ENCODE measurements around the gene MGAT4A. TPM values are rescaled to one million over a fixed set of nuclear protein-coding genes. Genes with fewer than 3 reads are reported as not detected.
"Not testable (repeated sequence)": the region's sequence is repeated elsewhere in the genome, so short reads cannot be mapped to it uniquely, and the experiment has no call there.

Gene MGAT4A
- total RNA-seq, 1 donor from 2014 or later = 5.6 TPM

DNA sequence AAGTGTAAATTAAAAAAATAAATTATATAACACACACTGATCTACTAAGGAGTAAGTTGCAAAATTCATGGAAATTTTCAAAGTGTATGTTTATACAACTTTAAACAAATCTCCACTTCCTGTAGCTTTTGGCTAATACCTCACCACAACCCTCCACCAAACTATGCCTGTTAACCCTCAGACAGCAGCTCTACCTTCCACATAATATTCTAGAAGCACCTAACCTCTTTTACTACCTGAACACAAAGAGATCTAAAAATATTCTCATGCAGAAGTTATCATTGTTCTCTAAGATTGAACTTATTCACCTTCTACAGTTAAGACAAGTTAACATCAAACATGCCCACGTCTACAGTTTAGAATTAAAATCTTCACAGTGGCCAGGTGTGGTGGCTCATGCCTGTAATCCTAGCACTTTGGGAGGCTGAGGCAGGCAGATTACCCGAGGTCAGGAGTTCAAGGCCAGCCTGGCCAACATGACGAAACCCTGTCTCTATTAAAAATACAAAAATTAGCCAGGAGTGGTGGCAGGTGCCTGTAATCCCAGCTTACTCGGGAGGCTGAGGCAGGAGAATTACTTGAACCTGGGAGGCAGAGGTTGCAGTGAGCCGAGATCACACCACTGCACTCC lies 2.7 kb downstream of the MGAT4A start:
- not testable (repeated sequence) for ATAC-seq

DNA sequence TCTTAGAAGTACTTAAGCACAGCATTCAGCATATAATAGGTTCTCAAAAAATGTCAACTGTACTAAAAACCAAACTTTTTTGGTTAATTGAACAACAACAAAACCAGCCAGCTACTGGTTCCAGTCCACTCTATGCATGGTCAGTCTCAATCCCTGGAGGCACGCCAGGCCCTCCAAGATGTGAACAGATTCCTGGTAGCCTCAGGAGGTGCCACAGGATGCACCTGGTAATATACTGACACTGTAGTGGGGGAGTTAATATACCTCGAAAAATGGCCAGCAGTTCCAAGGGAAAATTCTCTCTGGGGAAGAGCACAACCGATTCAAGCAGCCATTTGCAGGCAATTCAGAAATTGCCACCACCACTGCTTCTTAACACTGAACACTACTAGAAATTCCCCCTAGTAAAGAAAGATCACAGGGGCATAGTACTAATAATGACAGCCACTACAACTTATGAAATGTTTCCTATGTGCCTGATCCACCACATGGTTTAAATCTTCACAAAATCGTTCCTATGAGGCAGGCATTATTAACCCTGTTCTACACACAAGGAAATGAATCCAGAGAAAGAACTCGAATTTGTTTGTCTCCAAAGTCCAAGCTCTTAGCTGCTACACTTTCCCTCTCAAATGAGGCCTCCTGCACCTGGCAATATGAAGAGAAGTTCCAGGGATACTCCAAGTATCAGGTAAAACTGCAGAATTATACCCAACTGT lies 3.4 kb downstream of the MGAT4A start:
- no peak for ATAC-seq

DNA sequence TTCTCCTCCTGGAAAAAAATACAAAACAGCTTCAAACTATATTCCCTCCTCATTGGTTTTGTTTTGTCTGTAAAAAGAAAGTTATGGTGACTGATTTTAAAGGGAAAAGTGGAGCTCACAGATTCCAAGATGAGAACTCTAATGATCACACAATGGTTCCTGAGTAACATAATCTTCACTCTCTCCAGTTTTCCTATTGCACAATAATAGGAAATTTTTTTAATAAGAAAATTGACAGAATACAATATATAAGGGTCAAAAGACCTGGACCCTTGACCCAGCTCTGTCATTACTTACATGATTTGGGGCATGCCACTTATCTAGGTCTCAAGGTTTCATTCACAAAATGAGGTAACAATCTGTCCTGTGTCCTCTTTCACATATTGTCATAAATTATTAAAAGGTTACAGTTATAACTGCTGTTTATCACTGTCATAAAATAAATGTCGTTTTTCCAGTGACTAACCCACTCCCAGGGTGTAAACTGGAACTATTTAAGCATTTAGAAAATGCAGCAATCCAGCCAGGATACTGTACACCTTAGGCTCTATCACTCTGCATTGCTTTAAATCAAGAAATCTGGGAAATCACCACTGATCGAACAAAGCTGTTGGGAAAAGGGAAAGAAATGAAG lies 4.1 kb downstream of the MGAT4A start:
- no peak for ATAC-seq

DNA sequence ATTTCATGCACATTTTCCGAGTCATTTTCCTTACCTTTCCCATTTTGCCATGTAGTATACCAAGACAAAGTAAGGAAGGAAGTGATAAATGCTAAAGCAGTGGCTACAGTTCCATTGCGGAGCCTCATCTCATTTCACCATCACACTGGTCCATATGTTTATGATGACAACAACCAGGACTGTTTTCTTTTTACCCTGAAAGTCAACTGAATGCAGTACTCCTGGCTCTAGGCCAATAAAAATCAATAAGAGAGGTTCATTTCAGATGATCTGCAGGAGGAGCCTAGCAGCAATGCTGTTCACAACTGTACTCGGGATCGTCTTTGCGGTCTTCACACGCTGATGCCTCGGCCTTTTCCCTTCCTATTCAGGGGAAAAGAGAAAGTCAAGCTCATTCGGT lies 4.7 kb downstream of the MGAT4A start:
- ATAC-seq = no peak

DNA sequence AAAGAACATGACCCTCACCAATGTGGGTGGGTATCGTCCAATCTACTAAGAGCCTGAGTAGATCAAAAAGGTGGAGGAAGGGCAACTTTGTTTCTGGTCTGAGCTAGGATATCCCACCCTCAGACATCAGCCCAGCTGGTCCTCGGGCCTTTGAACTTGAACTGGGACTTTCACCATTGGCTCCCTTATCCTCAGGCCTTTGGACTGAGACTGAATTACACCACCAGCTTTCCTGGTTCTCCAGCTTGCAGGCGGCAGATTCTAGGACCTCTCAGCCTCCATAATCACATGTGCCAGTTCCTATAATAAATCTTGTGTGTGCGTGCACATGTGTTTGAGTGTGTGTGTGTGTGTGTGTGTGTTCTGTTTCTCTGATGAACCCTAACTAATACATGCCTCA lies 10.6 kb downstream of the MGAT4A start:
- no peak for ATAC-seq

DNA sequence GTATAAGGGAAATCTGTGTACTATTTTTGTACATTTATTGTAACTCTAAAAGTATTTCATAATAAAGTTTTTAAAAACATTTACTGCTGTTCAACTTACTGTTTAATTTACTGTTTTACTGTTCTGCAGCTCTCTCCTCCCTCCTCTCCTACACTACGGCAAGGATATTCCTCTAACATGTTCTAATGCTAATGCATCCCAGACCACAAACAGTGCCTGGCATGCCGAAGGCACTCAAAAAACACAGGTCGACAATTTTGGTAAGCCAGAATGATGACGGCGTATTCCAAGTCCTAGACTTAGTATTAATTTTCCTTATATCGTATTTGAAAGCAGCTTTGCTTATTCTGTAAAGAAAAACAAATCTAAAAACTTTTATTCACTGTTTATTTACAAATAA lies 13.3 kb downstream of the MGAT4A start:
- ATAC-seq = no peak

DNA sequence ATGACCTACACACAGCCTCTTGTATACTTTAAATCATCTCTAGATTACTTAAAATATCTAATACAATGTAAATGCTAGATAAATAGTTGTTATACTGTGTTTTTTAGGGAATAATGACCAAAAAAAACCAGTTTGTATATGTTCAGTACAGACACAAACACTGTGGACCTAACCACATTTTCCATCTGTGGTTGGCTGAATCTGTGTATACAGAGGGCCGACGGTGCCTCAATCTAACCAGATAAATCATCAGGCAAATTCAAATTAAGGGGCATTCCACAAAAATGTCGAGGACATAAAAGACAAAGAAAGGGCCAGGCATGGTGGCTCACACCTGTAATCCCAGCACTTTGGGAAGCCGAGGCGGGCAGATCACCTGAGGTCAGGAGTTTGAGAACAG lies 14.1 kb downstream of the MGAT4A start:
- ATAC-seq = no peak

DNA sequence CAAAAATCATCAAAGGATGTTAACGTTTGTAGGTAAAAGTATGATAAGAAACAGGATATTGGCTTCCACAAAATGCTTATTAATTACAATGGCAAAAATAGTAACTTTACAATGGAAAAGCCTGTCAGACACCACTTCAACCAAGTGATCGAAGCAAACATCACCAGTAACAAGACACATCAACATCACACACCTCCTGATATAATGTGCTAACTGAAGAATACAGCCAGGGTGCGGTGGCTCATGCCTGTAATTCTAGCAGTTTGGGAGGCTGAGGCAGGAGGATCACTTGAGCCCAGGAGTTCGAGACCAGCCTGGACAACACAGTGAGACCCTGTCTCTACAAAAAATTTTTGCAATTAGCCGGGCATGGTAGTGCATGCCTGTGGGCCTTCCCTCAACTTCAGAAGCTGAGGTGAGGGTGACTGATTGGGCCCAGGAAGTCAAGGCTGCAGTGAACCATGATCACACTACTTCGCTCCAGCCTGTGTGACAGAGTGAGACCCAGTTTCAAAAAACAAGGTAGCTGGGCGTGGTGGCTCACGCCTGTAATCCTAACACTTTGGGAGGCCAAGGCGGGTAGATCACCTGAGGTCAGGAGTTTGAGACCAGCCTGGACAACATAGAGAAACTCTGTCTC lies 15.0 kb downstream of the MGAT4A start:
- no peak for ATAC-seq

DNA sequence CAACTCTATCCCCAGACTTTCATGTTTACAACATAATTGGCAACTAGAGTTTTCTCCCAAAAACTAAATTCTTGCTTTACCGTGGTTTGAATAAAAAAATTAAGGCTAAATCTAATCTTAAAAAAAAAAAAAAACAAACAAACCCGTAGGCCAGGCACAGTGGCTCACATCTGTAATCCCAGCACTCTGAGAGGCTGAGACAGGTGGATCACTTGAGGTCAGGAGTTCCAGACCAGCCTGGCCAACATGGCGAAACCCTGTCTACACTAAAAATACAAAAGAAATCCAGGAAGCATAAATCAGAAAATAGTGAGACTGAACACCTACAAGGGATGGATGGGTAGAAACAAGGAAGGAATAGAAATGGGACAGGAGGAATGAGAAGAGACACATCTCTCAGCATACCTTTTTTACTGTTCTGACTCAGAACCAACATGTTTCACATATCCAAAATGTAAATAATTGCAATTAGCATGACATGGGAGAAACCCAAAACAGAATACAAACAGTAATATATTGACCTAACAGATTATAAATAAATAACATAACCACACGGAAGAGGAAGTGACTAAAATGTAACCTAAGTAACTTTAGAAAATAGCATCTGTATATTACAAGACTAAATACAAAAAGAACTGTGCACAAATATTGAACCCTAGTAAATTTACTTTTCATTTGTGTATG lies 17.5 kb downstream of the MGAT4A start:
- ATAC-seq = no peak

DNA sequence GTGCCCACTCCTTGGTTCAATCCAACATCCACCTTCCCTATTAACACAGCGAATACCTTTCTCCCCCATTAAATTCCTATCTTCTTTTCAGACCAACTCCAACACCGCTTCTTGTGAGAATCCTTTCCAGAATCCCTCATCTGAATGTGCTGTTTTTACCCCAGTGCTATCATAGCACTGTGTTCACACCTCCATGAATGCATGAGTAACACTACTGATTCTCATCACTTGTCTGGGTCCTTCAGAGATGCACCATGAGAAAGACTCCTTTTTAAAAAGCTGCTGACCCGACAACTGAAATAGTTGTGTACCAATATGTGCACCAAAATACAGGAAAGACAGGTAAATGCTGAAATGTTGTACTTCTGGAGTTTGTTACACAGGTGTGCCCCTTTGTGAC lies 18.8 kb downstream of the MGAT4A start:
- ATAC-seq = no peak

DNA sequence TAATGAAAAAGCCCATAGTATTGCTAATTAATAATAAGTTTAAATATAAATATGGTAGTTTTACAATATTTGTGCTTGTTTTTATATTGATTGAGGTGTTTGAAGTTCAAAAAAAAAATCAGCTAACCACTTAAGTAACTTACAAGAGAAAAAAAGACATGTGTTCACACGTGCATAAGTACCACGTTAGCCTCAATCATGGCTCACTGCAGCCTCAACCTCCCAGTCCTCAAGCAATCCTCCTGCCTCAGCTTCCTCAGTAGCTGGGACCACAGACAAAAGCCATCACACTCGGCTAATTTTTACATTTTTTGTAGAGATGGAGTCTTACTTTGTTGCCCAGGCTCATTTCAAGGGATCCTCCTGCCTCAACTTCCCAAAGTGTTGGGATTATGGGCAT lies 19.4 kb downstream of the MGAT4A start:
- ATAC-seq = no peak

DNA sequence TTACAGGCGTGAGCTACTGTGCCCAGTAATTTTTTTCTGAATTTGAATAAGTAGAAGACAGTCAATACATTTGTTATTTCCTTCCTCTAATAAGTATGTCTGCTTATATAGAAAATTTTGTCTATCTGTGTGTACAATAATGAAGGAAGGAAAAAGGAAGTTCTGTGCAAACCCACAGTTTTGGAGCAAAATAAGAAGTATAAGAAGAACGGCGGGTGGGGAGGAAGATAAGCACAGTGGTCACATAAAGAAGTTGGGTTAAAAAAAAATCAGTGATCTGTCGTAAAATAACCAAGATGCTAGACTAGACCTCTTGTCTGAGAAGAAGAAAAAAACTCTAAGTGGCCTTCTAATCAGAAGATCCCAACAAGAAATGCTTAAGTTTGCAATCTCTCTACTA lies 20.2 kb downstream of the MGAT4A start:
- no peak for ATAC-seq

DNA sequence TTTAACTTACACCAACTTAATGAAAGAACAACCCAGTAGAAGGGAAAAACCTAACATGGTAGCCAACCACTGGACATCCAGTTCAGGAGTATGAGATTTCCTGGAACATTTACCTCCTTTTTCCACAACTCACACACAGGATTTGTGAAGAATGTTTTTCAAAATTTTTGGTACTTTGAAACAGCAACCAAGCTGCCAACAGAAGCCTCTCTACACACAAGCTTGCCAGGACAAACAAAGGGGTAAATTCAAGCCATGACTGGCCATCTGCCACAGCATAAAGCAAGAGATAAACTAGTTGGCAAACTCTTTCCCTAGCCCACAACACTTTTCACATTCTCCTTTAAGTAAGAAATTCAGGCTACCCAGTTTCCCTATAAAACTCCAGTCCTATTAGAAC lies 21.4 kb downstream of the MGAT4A start:
- ATAC-seq = no peak

DNA sequence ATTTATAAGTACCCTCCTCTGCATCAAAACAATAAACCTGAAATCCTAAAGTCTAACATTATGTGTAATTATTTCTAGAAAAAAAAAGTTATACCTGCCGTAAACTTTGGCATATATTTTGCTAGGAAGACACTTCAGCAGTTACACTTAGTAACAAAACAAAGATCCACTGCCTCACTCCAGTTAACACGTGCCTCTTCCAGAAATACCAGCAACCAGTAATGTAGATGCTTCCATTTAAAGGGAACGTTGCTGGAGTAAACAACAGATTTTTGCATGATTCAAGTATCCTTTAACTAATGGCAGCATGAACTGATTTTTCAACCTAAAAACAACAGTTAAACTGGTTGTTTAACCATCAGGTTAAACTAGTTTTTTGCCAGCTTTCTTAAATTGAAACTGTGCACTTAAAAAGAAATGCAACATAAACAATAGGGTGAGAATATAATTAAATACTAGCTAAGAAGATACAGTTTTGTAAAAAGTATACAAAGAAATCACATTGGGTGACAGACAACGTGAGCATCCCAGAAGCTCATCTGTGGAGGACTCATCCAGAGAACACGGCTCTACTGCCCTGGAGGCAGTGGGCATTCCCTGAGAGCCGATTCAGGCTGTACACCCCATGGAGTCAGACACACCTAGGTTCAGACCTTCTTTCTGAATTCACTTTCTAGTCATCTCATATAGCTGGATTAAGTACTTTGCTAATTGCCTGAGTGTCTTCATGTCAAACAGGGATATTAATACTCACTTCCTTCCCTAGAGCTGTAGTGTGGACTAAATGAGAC lies 22.3 kb downstream of the MGAT4A start:
- no peak for ATAC-seq

DNA sequence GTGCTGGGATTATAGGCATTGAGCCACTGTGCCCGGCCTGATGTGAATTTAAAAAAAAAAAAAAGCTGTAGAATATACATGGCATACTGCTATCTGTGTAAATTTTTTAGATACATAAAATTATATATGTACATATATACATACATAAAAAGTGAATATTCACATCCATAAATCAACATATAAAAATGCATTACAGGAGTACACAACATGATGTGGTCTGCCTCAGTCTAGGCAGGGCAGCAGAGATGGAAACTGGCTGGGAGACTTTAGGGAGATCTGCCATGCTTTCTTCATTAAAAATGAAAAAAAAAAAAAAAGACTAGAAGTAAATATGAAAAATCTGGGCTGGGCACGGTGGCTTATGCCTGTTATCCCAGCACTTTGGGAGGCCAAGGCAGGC lies 24.3 kb downstream of the MGAT4A start:
- ATAC-seq = no peak

DNA sequence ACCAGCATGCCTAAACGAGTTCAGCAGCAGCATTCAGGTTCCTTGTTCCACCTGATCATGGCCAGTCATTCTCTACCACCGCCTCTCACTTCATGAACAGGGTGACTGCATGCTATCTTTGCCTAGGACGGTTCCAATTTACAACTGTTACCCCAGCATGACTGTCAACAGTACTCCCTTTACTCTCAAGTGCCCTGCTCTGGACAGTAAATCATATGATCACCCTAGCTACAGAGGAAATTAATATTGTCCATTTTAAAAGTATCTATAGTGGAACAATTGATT lies 25.7 kb downstream of the MGAT4A start:
- no peak for ATAC-seq

DNA sequence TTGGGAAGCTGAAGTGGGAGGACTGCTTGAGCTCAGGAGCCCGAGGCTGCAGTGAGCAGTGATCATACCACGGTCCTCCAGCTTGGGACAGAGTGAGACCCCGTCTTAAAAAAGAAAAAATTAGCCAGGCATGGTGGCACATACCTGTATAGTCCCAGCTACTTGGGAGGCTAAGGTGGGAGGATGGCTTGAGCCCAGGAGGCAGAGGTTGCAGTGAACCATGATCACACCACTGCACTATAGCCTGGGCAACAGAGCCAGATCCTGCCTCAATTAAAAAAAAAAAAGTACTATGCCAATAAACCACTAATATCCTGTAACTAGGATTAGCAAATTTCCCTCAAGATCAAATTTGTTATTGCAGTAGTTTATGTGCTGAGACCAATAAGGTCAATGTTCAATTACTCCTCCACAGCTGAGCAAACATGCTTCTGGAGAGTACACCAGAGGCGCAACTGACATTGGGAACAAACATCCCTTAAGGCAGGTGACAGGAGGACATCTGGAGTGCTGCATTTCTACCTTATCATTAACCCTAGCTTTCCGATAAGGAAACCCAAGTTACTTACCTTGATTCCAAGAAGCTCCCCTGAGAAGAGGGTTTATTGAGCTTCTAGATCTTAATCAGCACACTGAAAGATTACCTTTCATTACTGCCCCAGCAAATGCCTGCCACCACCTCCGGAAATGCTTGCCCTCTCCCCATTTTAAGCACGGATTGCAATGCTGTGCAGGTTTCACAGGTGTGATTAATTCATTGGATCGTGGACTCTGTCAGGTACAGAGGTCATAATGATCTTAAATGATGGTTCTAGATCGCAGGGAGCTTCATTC lies 26.2 kb downstream of the MGAT4A start:
- no peak for ATAC-seq

DNA sequence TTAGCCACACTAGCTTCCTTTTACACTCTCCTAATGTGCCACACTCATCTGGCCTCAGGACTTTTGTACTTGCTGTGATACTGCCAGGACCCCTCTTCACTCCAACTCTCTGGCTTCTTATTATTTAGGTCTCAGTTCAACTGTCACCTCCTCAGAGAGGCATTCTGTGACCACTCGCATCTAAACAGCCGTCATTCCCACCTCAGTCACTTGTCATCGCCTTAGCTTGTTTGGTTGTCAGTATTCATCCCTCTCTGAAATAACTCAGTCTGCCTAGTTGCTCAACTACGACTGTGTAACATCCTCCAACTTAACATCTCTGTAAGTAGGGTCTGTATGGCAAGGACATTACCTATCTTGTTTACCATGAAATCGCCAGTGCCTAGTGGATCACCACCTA lies 27.2 kb downstream of the MGAT4A start:
- no peak for ATAC-seq

DNA sequence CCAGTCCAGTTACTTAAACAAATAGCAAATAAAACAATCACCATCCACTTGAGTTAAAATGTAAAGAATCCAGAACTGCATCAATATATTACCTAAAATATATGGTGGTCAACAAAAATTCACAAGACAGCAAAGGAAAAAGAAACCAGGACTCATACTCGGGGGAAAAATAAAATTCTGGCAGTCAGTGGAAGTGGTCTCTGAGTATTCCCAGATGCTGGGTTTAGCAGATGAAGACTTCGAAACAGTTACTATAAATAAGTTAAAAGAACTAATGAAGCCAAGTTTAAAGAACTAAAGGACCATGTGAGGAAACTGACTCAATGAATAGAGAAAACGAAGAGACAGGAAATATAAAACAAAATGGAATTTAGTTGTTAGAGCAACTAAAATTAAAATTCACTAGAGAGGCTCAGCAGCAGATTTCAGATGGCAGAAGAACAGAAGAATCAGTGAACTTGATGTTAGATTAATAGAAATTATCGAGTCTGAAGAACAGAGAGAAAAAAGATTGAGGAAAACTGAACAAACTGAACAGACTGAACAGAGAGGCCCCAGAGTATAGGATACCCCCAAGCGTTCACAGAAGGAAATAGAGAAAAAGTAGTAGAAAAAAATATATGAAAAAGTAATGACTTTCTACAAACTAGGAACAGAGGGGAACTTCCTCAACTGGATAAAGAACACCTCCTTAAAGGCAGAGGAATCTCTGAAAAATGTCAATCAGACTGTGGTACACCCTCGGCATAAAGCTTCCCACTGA lies 27.9 kb downstream of the MGAT4A start:
- ATAC-seq = no peak

DNA sequence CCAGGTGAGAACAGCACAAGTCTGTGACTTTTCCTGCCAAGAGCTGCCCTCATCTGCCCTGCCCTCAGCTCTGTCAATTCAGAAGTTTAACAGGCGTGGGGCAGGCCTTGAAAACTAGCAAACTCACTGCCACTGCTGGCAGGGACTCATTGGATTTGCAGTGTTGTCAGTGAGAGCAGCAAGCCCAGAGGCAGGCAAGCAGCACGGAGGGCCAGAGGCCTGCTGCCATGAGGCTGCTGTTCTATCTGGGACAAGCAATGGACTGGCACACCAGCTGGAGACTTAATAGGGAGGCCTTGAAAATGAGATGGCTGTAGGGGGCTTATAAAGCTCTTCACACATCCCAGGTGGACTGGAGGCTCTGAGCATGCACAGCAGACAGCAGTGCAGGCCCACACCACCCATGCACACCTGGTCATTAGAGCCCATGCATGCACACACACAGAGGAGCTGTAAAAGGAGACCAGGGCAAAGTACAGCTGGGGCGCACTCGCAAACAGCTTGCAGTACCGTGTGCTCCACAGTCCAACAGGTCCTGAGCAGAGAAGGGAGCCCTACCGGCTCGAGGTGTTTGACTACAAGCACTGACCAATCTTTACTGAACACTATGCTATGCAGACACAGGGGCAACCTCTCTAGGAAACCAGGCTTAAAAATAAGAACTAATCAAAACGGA lies 28.7 kb downstream of the MGAT4A start:
- ATAC-seq = no peak
